Measurements from ENCODE around the gene SPRED3.

The SPRED3 gene

GRCh38 chr19:38391911-38392464, 3.5 kb downstream of the SPRED3 start:
- Histone ChIP-seq H3K27me3 (ENCODE audit: insufficient read depth, low read length) (no peaks in the 10 kb centered on the region), H3K27ac (ENCODE audit: low read depth, low read length) (no peak overlapping the region)

GRCh38 chr19:38392707-38393308, 4.3 kb downstream of the SPRED3 start:
- H3K36me3 ChIP-seq (ENCODE audit: insufficient read depth, low read length), result peaks cover 13% of the 10 kb centered on the region; the same call in 1 of the 2 replicates
- H3K4me3 ChIP-seq (ENCODE audit: low read depth, low read length), result no peak overlapping the region
- H3K27ac ChIP-seq (ENCODE audit: low read depth, low read length), result no peak overlapping the region
- H2AFZ ChIP-seq (ENCODE audit: low read length, unreplicated experiment), result no peak overlapping the region
- no peaks in the 10 kb centered on the region for H3K27me3 ChIP-seq (ENCODE audit: insufficient read depth, low read length)
- peaks cover 11% of the 10 kb centered on the region for H3K79me2 ChIP-seq (ENCODE audit: control insufficient read depth, insufficient read depth, low read length, unreplicated experiment)
- H3K4me1 ChIP-seq (ENCODE audit: control insufficient read depth, insufficient read depth, low read length, unreplicated experiment), result peaks cover 23% of the 10 kb centered on the region

More at GRCh38 chr19:38391911-38392464, 3.5 kb downstream of the SPRED3 start:
- H2AFZ ChIP-seq (ENCODE audit: low read length, unreplicated experiment), result no peak overlapping the region
- no peak overlapping the region for H3K4me3 ChIP-seq (ENCODE audit: low read depth, low read length)
- H3K79me2 ChIP-seq (ENCODE audit: control insufficient read depth, insufficient read depth, low read length, unreplicated experiment), result peaks cover 11% of the 10 kb centered on the region
- peaks cover 13% of the 10 kb centered on the region; the same call in 1 of the 2 replicates for H3K36me3 ChIP-seq (ENCODE audit: insufficient read depth, low read length)
- H3K4me1 ChIP-seq (ENCODE audit: control insufficient read depth, insufficient read depth, low read length, unreplicated experiment), result peaks cover 23% of the 10 kb centered on the region

- H3K4me3 ChIP-seq (ENCODE audit: low read depth, low read length), result no peak overlapping the region
- peaks cover 8% of the 10 kb centered on the region for H3K79me2 ChIP-seq (ENCODE audit: control insufficient read depth, insufficient read depth, low read length, unreplicated experiment)
- peaks cover 23% of the 10 kb centered on the region for H3K4me1 ChIP-seq (ENCODE audit: control insufficient read depth, insufficient read depth, low read length, unreplicated experiment)
- H2AFZ ChIP-seq (ENCODE audit: low read length, unreplicated experiment), result no peak overlapping the region
- H3K27ac ChIP-seq (ENCODE audit: low read depth, low read length), result no peak overlapping the region
- no peaks in the 10 kb centered on the region for H3K27me3 ChIP-seq (ENCODE audit: insufficient read depth, low read length)
- H3K36me3 ChIP-seq (ENCODE audit: insufficient read depth, low read length), result peaks cover 13% of the 10 kb centered on the region; the same call in 1 of the 2 replicates
Measured at GRCh38 chr19:38394488-38394887, 6.0 kb downstream of the SPRED3 start.

GRCh38 chr19:38395381-38396114, 7.1 kb downstream of the SPRED3 start:
- no peaks in the 10 kb centered on the region for H3K27me3 ChIP-seq (ENCODE audit: insufficient read depth, low read length)
- peaks cover 13% of the 10 kb centered on the region; the same call in 1 of the 2 replicates for H3K36me3 ChIP-seq (ENCODE audit: insufficient read depth, low read length)
- no peak overlapping the region for H2AFZ ChIP-seq (ENCODE audit: low read length, unreplicated experiment)
- H3K4me1 ChIP-seq (ENCODE audit: control insufficient read depth, insufficient read depth, low read length, unreplicated experiment), result peaks cover 16% of the 10 kb centered on the region
- no peak overlapping the region for H3K27ac ChIP-seq (ENCODE audit: low read depth, low read length)
- no peak overlapping the region for H3K4me3 ChIP-seq (ENCODE audit: low read depth, low read length)
- no peaks in the 10 kb centered on the region for H3K79me2 ChIP-seq (ENCODE audit: control insufficient read depth, insufficient read depth, low read length, unreplicated experiment)

DNA sequence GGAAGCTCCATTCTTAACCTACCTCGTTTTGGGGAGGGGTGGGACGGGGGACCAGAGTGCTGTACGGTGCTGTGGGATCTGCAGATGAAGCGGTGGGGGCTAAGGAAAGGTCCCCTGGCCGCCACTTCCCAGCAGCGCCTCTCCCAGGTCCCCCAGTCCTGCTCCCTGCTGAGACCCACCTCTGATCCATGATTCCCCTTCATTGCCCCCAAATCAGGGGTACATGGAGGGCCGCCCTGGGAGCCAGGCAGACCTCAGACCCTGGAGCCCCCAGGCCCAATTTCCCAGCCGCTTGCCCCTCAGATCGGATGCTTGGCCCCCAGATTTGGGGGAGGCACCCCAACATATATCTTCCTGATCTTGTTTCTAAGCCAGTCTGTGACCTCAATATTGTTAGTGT, 10.6 kb downstream of the SPRED3 start:
- H3K79me2 ChIP-seq (ENCODE audit: control insufficient read depth, insufficient read depth, low read length, unreplicated experiment), result no peaks in the 10 kb centered on the region
- H3K4me1 ChIP-seq (ENCODE audit: control insufficient read depth, insufficient read depth, low read length, unreplicated experiment), result no peaks in the 10 kb centered on the region
- no peak overlapping the region for H2AFZ ChIP-seq (ENCODE audit: low read length, unreplicated experiment)
- H3K27ac ChIP-seq (ENCODE audit: low read depth, low read length), result no peak overlapping the region
- no peaks in the 10 kb centered on the region for H3K27me3 ChIP-seq (ENCODE audit: insufficient read depth, low read length)
- peaks cover 7% of the 10 kb centered on the region; the same call in 1 of the 2 replicates for H3K36me3 ChIP-seq (ENCODE audit: insufficient read depth, low read length)
- no peak overlapping the region for H3K4me3 ChIP-seq (ENCODE audit: low read depth, low read length)

- Histone ChIP-seq H3K79me2 (ENCODE audit: control insufficient read depth, insufficient read depth, low read length, unreplicated experiment) (no peaks in the 10 kb centered on the region), H3K4me3 (ENCODE audit: low read depth, low read length) (no peak overlapping the region), H3K27ac (ENCODE audit: low read depth, low read length) (no peak overlapping the region), H3K4me1 (ENCODE audit: control insufficient read depth, insufficient read depth, low read length, unreplicated experiment) (no peaks in the 10 kb centered on the region), H2AFZ (ENCODE audit: low read length, unreplicated experiment) (no peak overlapping the region), H3K27me3 (ENCODE audit: insufficient read depth, low read length) (no peaks in the 10 kb centered on the region), H3K36me3 (ENCODE audit: insufficient read depth, low read length) (peaks cover 3% of the 10 kb centered on the region; the same call in 1 of the 2 replicates)
Measured at GRCh38 chr19:38399537-38399936, 11.0 kb downstream of the SPRED3 start.

DNA sequence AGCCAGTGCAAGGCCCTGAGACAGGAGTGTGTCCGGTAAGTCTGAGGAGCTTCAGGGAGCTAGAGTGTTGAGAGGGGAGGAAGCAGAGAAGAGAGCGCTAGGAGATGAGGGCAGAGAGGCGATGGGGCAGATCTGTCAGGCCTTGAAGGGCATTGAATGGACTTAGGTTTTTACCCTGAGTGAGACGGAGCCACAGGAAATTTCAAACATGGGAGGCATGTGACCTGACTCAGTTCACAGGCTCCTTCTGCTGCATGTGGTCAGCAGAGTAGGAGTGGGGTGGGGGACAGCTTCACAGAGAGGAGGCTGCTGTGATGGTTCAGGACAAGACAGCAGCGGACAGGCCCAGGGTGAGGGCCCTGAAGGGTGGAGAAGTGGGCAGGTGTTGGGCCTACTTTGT, 11.9 kb downstream of the SPRED3 start:
- Histone ChIP-seq H2AFZ (ENCODE audit: low read length, unreplicated experiment) (no peak overlapping the region), H3K27ac (ENCODE audit: low read depth, low read length) (no peak overlapping the region), H3K79me2 (ENCODE audit: control insufficient read depth, insufficient read depth, low read length, unreplicated experiment) (no peaks in the 10 kb centered on the region), H3K4me1 (ENCODE audit: control insufficient read depth, insufficient read depth, low read length, unreplicated experiment) (no peaks in the 10 kb centered on the region), H3K4me3 (ENCODE audit: low read depth, low read length) (no peak overlapping the region), H3K36me3 (ENCODE audit: insufficient read depth, low read length) (no peaks in the 10 kb centered on the region), H3K27me3 (ENCODE audit: insufficient read depth, low read length) (no peaks in the 10 kb centered on the region)

- H2AFZ ChIP-seq (ENCODE audit: low read length, unreplicated experiment), result no peak overlapping the region
- no peaks in the 10 kb centered on the region for H3K79me2 ChIP-seq (ENCODE audit: control insufficient read depth, insufficient read depth, low read length, unreplicated experiment)
- no peak overlapping the region for H3K4me3 ChIP-seq (ENCODE audit: low read depth, low read length)
- no peaks in the 10 kb centered on the region for H3K36me3 ChIP-seq (ENCODE audit: insufficient read depth, low read length)
- H3K27ac ChIP-seq (ENCODE audit: low read depth, low read length), result no peak overlapping the region
- no peaks in the 10 kb centered on the region for H3K27me3 ChIP-seq (ENCODE audit: insufficient read depth, low read length)
- H3K4me1 ChIP-seq (ENCODE audit: control insufficient read depth, insufficient read depth, low read length, unreplicated experiment), result no peaks in the 10 kb centered on the region
Measured at GRCh38 chr19:38401148-38401547, 12.7 kb downstream of the SPRED3 start.

DNA sequence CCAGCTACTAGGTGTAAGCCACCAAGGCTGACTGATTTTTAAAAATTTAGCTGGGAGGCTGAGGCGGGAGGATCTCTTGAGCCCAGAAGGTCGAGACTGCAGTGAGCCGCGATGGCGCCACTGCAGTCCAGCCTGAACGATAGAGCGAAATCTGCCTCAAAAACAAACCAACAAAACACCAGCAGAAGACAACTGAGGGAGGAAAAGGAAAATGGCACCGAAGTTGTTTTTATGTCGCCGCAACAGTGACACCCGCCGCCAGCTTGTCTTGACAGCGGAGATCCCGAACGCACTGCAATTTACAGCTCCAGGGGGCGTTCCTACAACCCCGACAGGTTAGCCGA, 14.1 kb downstream of the SPRED3 start:
- Histone ChIP-seq H3K27me3 (ENCODE audit: insufficient read depth, low read length) (no peaks in the 10 kb centered on the region), H3K79me2 (ENCODE audit: control insufficient read depth, insufficient read depth, low read length, unreplicated experiment) (no peaks in the 10 kb centered on the region), H3K36me3 (ENCODE audit: insufficient read depth, low read length) (no peaks in the 10 kb centered on the region), H3K4me3 (ENCODE audit: low read depth, low read length) (peak overlapping the region; percentile 73), H2AFZ (ENCODE audit: low read length, unreplicated experiment) (peak overlapping the region; percentile 50), H3K27ac (ENCODE audit: low read depth, low read length) (no peak overlapping the region), H3K4me1 (ENCODE audit: control insufficient read depth, insufficient read depth, low read length, unreplicated experiment) (no peaks in the 10 kb centered on the region)

GRCh38 chr19:38402967-38403674, 14.6 kb downstream of the SPRED3 start, which contains the start of gene FAM98C:
FAM98C (plus strand) TSS chr19:38403093; CDS start chr19:38403154, 61 bp downstream.
- H3K27ac ChIP-seq (ENCODE audit: low read depth, low read length), result no peak within 1 kb of the TSS
- H3K4me1 ChIP-seq (ENCODE audit: control insufficient read depth, insufficient read depth, low read length, unreplicated experiment), result no peaks in the 10 kb centered on the region
- H3K79me2 ChIP-seq (ENCODE audit: control insufficient read depth, insufficient read depth, low read length, unreplicated experiment), result no peaks in the 10 kb centered on the region
- no peaks in the 10 kb centered on the region for H3K36me3 ChIP-seq (ENCODE audit: insufficient read depth, low read length)
- peak within 1 kb of the TSS; percentile 82 for H3K4me3 ChIP-seq (ENCODE audit: low read depth, low read length)
- H3K27me3 ChIP-seq (ENCODE audit: insufficient read depth, low read length), result no peaks in the 10 kb centered on the region
- H2AFZ ChIP-seq (ENCODE audit: low read length, unreplicated experiment), result peak within 1 kb of the TSS; percentile 85

Measured in ACC112 (cell line).